ENCODE measurements around the gene C9orf152.

The C9orf152 gene

GRCh38 chr9:110241260-110241857 is 33.4 kb upstream of the C9orf152 start:
- H3K27ac ChIP-seq = no peak overlapping the region
- no peak for TF ChIP-seq CTCF (conservative IDR thresholded peaks at IDR 0.05)

GRCh38 chr9:110240198-110240597 is 32.2 kb upstream of the C9orf152 start:
- no peak for TF ChIP-seq CTCF (conservative IDR thresholded peaks at IDR 0.05)

GRCh38 chr9:110228321-110228720 is 20.4 kb upstream of the C9orf152 start:
- no peak for TF ChIP-seq CTCF (conservative IDR thresholded peaks at IDR 0.05)
- H3K27ac ChIP-seq = no peak overlapping the region

More at GRCh38 chr9:110240198-110240597, 32.2 kb upstream of the C9orf152 start:
- no peak overlapping the region for H3K27ac ChIP-seq

GRCh38 chr9:110224583-110224982 is 16.6 kb upstream of the C9orf152 start:
- H3K27ac ChIP-seq = no peak overlapping the region
- TF ChIP-seq CTCF (conservative IDR thresholded peaks at IDR 0.05) = no peak

- no peak for TF ChIP-seq CTCF (conservative IDR thresholded peaks at IDR 0.05)
- H3K27ac ChIP-seq = no peak overlapping the region
These were observed 12.8 kb upstream of the C9orf152 start for GRCh38 chr9:110220809-110221208.

- H3K27ac ChIP-seq = peak overlapping the region; percentile 39; the same call in 1 of the 2 replicates
- TF ChIP-seq CTCF (conservative IDR thresholded peaks at IDR 0.05) = peak; percentile 90
These were observed 9.7 kb upstream of the C9orf152 start for GRCh38 chr9:110217656-110218099.

- H3K27ac ChIP-seq = peak overlapping the region; percentile 17
These were observed 6.8 kb upstream of the C9orf152 start for GRCh38 chr9:110214586-110215355.

More at GRCh38 chr9:110214586-110215355, 6.8 kb upstream of the C9orf152 start:
- no peak for TF ChIP-seq CTCF (conservative IDR thresholded peaks at IDR 0.05)

All from VCaP (cell line).